NCI-H1694 treated with DMSO at 0.1 percent for 48 hours (cell line): ENCODE data around the gene VMP1.
"Not testable (repeated sequence)": the region's sequence is repeated elsewhere in the genome, so short reads cannot be mapped to it uniquely, and the experiment has no call there.

Experiments
- DNase-seq: peaks from one replicate; lab custom pipeline; 2025; lab: John Stamatoyannopoulos, UW

Gene VMP1

DNA sequence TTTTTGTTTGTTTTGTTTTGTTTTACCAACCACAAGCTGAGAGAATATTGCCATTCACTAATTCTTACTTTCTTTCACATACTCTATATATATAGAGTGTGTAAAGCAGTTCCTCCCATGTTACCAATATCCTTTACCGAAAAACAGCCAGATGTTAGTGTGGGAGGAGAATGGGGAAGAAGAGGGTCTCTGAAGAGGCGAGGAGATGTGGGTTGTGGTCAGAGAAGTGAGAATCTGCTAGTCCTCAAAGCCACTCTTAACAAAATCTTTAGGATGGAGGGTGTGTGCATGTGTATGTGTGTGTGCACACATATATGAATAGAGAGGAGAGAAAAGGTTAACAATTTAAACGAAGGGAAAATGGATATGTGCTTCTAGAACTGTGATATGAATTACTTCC is 104.7 kb downstream of the VMP1 start:
- no peak for DNase-seq

DNA sequence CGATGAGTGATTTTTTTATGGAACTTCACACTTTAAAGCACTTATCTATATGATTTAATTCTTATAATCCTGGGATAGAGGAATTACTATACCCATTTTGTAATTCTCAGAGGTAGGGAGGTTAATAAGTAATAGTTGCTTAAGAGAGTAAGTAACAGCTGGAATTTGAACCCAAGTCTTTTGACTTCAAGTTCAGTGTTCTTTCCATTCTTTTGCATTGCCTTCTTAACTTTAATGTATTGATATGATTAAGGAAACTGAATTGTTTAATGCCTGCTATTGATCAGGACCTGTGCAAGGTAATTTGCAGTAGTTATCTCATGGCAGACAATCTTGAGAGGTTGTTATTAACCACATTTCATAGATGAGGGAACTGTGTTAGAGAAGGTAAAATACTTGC is 106.8 kb downstream of the VMP1 start:
- no peak for DNase-seq

DNA sequence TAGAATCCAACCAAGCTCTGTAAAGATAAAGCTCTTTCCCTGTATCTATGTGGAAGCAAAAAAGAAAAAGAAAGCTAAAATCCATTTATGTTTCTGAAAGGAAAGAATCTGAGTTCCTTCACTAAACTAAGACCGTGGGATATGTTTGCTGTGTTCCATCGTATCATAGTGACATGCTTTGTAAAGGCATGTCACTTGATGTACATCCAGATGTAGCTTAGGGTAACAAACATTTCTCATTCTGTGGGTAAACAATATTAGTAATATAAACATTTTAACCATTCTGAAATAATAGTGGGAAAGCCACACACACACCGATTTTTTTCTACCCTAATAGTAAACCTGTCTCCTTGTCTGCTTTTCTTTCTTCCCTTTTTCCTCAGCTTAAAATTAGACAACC is 107.2 kb downstream of the VMP1 start:
- no peak for DNase-seq

DNA sequence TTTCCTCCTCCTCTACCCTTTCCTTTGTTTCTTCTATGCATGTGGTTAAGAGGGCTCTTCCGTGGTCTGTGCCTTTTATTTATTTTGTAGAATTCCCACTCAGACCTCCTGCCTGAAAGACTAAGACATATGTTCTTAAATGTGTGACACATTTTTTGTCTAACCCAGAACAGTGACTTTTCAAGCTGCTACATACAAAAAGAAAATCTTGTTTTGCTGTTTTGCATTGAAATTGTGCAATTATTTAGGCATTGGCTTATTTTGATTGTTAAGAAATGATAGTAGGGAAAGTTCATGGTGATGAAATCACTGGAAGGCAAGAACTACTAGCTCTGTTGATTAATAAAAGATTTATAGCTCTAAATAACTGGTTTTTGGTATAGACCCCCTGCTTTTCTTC is 108.5 kb downstream of the VMP1 start:
- no peak for DNase-seq

DNA sequence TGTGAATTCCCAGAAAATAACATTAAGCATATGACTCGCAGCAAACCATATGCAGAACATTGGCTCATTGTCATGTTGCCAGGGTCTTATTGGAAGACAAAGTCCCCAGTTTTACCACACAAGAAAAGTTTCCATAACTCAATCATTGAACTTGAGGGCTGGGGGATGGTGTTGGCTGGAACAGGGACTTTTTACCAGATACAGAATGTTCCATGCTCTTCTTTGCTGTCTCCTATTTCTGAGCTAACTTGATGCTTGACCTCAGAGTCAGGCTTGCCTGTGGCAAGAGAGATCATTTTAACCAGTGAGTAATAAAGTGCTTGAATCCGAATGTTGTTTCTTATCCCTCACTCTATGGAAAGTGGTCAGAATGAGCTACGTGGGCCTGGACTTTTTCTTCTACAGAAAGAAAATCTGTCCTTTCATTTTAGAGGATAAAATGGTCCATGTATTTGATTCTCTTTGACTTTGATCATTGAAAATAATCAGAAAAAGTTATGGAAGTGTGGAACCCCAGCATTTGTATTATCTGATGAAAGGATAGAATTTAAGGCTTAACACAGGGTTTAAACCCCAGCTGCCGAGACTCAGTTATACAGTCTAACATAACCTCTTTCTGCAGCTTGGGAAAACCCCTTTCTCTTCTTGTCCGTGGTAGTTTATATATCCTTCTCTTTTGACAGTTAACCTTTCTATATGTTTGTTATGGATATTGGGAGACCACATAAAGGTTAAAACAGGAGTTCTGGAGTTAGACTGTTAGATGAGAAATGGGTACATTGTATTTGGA is 118.3 kb downstream of the VMP1 start:
- no peak for DNase-seq

DNA sequence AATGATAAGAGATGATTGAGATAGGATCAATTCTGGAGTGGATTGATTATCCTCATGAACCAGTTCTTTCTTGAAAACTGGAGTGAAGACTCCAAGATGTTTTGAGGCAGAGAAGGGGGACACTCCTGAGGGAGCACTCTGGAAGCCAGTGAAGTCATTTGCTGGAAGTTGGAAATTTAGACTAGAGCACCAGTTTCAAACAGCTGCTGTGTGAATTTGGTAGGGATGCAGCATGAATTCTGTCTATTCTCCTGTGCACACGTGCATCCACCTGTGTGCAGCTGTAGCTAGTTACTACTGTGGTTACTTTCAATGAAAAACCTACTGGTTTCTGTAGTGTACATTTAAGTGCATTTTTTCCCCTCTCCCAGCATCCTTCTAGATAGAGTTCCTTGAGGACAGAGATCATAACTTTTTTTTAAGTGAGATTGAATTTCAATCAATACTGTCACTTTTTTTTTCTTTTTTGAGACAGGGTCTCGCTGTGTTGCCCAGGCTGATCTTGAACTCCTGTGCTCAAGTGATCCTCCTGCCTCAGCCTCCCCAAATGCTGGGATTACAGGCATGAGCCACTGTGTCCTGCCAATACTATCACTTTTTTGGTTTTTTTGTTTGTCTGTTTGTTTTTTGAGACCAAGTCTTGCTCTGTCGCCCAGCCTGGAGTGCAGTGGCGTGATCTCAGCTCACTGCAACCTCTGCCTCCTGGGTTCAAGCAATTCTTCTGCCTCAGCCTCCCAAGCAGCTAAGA is 119.4 kb downstream of the VMP1 start:
- DNase-seq, result no peak

DNA sequence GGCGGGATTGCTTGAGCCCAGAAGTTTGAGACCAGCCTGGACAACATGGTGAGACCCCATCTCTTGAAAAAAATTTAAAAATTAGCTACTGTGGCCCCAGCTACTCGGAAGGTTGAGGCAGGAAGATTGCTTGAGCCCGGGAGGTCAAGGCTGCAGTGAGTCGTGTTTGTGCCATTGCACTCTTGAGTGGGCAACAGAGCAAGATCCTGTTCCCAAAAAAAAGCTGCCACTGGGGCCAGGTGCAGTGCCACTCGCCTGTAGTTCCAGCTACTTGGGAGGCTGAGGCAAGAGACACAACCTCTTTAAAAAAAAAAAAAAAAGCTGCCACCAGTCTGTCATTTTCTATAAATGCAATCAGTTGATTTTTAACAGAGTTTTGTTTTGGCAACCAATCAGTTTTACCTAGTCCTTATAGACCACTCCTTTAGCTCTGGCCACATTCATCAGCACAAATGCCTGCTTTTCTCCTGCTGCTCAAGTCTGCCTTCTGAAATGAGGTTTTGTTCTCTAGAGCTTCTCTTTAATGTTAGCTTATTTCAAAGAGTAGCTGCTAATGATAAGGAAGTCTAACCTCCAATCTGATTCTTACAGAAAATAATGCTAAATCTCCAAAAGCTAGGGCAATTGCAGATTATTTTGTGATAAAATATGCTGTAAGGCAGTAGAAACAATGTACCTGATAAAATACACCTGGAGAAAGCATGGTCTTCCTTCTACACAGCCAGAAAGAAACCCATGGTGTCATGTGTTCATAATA is 120.4 kb downstream of the VMP1 start:
- no peak for DNase-seq

DNA sequence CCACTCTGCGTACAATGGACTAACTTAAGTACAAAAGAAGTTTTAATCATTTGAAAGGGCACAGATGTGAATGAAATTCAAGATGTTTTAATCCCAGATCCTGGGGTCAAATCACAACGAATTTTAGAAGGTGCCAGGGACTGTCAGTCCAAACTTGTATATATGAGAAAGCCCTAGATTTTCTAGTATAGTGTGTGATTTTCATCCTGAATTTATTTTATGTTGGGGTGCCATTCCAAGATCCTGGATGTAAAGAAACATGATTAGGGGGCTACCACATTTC is 121.0 kb downstream of the VMP1 start:
- no peak for DNase-seq

DNA sequence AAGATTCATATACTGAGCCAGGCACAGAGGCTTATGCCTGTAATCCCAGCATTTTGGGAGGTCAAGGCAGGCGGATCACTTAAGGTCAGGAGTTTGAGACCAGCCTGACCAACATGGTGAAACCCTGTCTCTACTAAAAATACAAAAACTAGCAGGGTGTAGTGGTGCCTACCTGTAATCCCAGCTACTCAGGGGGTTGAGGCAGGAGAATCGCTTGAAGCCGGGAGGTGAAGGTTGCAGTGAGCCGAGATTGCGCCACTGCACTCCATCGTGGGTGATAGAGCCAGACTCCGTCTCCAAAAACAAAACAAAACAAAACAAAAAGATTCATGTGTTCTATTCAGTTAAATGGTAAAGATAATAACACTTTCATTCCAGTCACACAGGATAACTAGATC is 121.4 kb downstream of the VMP1 start:
- not testable (repeated sequence) for DNase-seq

DNA sequence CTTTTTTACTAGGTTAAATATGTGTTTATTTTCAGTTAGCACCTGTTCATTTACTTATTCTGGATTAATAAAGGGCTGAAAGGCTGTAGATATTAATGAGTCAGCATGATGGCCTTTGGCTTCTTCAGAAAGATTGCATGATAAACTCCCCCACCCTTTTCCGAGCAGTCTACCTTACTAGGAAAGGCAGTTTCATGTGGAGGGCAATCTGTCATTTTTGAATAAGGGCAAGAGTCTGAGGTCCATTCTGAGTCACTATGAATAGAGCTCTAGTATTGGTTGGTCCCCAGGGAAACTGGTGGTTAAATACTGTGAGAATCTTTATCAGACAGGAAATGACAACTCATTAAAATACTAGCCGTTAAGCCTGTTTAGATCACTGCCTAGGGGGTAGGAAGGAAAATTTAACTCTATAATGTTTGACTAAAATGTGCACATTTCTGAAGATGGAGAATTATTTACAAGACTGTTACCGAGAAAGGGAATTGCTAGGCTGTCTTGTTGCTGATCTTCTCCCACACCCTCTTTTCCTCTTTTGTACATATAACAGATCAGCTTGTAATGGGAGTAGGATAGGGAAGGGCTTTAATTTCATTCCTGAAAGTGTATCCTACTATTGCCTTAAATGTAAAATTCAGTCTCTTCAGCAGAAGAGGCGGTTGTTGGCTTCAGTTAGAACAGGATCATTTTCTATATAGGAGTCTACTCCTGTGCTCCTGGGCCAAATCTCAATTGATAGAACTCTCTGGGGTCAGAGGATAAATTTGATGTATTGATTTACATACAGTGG is 122.0 kb downstream of the VMP1 start:
- DNase-seq, result peak; percentile 29

DNA sequence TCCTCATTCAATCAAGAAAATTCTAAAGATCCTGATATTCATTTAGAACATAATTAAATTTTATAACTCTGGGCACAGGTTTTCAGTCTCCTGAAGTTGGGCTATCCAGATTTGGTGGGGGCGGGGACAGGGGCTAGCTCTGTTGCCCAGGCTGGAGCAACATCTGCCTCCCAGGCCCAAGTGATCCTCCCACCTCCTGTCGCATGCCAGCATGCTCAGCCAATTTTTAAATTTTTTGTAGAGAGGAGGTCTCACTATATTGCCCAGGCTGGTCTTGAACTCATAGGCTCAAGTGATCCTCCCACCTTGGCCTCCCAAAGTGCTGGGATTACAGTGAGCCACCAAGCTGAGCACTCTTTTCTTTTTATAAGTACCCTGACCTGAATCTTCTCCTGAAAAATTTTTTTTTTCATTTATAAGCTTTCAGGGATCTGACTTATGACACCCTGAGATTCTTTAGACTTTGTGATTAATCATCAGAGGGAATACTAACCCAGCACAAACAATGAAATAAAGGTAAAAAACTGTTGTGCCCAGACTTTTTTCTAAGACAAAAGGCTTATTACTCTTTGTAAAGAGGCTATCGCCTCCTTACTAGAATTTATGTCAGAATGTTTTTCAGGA is 122.7 kb downstream of the VMP1 start:
- no peak for DNase-seq

DNA sequence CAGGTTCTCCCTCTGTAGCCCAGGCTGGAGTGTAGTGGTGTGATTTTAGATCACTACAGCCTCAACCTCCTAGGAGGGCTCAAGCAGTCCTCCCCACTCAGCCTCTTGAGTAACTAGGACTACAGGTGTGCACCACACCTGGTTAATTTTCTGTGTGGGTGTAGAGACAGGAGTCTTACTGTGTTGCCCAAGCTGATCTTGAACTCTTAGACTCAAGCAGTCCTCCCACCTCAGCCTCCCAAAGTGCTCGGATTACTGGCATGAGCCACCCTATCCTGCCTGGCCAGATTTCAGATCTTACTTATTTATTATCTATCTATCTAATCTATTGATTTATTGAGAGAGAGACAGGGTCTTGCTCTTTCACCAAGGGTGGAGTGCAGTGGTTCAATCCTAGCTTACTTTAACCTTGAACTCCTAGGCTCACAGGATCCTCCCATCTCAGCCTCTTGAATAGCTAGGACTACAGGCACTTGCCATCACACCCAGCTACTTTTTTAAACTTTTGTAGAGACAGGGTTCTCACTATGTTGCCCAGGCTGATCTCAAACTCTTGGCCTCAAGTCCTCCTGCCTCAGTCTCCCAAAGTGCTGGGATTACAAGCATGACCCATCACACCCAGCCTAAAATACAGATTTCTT is 123.5 kb downstream of the VMP1 start:
- no peak for DNase-seq

DNA sequence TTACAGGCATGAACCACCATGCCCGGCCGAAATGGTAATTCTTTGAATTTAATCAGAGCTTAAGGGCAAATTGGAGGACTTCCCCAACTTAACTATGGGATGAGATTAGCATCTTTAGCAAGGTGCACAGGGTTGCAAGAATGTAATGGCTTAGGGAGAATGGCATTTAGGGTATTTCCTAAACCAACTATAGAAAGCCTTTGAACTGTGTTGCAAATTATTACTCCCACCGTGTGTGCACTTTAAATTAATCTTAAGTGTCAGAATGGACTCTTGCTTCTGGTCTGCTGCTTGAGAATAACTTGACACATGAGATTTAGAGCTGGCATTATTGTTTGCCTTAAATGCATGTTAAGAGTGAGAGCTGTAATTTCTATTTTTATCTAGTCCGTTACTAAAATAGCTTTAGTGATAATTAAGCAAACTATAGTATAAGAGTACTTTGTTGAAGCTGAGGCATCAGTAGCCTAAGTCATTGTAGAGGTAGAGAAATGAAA is 125.5 kb downstream of the VMP1 start:
- no peak for DNase-seq

DNA sequence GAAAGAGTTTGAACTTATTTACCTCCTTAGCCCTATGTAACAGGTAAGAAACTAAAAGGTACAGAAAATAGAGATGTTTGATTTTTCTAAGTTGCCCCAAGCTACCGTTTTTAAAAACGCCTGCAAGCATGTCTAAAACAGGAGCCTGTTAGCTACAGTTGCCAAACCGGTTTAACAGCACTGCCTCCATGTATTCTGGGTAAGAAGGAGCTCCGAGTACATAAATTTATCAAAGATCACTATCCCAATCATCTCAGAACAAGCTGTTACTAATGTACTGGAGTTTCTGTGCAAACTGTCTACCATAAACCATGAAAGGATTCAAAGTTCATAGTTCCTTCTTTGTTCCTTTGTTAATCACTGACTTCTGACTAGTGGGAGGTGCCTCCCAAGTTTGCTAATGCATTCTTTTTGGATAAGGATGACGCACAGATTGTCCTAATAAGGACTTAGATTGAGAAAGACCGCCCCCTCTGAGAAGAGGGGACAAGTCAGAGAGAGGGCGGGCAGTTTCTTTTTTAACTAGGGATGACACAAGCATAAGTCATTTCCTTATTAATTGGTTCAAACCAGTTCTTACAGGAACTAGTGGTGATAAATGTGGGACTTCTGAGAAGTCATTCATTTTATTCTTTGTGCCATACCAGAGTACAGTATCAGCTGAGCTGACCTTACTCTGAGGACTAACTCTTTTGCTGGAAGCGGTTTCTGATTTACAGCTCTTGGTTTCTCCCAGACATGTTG is 130.0 kb downstream of the VMP1 start:
- DNase-seq, result no peak

DNA sequence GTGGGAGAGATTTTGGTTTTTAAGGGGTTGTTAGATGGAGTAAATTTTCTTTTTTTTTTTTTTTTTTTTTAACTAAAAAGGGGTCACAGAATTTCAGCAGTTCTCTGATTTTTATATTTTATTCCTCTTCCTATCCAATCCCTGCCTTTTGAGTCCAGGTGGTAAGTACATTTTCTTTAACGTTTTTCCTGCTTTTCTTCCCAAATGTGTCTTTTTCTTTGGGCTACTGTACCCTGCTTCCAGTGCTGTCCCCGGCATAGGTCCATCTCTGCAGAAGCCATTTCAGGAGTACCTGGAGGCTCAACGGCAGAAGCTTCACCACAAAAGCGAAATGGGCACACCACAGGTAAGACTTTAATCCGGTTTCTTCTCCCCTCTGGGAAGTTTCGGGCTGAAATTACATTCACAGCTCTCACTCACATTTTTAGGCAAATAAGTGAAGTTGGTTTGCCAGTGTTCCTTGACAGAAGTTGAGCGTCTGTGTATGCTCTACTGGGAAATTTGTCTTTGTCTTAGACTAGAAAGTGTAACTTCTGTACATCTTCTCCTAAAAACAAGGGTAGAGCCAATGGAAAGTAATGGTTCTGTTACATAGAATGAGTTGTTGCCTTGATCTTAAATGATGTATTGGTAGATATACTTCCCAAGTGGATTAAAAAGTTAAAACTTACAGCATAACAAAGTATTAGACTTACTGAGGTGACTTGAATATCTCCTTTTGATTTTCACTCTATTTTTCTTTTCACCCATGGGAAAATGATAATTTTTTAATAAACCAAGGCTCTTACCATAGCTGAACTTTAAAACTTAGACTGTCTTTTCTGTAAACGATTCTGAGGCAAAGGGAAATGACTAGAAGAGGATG is 130.8 kb downstream of the VMP1 start:
- DNase-seq, result no peak

DNA sequence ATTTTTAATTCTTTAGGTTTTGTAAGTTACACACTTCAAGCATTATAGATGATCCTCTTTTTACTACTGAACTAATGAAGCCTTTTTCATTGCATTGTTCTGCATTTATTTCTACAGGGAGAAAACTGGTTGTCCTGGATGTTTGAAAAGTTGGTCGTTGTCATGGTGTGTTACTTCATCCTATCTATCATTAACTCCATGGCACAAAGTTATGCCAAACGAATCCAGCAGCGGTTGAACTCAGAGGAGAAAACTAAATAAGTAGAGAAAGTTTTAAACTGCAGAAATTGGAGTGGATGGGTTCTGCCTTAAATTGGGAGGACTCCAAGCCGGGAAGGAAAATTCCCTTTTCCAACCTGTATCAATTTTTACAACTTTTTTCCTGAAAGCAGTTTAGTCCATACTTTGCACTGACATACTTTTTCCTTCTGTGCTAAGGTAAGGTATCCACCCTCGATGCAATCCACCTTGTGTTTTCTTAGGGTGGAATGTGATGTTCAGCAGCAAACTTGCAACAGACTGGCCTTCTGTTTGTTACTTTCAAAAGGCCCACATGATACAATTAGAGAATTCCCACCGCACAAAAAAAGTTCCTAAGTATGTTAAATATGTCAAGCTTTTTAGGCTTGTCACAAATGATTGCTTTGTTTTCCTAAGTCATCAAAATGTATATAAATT is 132.3 kb downstream of the VMP1 start:
- no peak for DNase-seq

DNA sequence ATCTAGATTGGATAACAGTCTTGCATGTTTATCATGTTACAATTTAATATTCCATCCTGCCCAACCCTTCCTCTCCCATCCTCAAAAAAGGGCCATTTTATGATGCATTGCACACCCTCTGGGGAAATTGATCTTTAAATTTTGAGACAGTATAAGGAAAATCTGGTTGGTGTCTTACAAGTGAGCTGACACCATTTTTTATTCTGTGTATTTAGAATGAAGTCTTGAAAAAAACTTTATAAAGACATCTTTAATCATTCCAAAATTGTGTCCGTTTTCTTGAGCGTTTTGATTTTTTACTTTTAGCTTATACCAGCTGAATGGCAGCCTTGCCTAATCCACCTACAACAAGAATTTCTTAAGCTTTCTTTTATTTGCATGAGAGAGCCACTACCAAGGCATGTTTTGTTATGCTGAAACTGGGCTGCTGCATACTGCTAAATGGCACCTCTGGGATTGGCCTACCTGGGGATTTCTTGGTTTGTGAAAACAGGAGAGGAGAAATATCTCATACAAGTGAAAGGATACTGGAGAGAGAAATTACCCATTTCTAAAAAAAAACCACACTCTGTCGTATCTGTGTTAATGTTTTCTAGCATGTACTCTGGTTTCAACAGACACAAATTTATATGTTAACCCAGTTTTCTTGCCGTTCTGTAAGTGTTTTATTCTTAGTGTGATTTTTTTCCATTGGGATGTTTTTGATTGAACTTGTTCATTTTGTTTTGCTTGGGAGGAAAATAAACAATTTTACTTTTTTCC is 133.1 kb downstream of the VMP1 start:
- no peak for DNase-seq
